Right kidney (tissue), 1 donor: ENCODE data around the gene PTK7.

ENCODE experiments used
- DNase-seq: peaks from one replicate; pipeline ENCODE4 v3.0.0-alpha.2; 2016

The PTK7 gene

DNA sequence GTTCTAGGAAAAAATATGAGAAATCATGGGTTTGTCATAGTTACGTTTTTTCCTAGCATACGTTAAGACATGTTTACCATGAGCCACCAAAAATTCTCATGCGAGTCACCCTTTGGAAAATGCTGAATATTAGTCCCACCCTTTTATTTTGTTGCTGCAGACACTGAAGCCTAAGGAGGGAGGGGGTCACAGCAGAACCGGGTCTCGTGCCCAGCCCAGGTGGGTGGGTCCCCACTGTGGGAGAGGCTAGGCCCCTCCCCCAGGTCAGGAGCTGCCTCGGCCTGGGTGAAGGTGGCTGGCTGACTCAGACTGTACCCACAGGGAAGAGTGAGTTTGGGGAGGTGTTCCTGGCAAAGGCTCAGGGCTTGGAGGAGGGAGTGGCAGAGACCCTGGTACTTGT, 68.8 kb downstream of the PTK7 start:
- DNase-seq: no peak

DNA sequence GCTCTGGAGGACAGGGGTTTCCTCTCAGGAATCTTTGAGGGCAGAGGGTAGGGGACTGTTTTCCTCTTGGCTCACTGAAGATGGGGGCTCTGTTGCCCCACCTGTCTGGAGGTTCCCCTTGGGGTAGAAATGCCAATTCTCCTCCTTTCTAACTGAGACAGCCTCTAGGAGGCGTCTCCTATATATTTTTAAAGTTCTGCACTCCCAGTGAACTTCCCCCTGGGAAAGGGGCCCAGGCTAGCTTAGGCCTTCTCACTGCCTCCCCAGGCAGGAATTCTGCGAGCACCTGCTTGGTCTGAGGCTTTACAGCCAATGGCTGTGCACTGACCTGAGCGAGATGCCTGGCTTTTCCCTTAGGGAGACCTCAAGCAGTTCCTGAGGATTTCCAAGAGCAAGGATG, 70.1 kb downstream of the PTK7 start:
- DNase-seq: no peak

DNA sequence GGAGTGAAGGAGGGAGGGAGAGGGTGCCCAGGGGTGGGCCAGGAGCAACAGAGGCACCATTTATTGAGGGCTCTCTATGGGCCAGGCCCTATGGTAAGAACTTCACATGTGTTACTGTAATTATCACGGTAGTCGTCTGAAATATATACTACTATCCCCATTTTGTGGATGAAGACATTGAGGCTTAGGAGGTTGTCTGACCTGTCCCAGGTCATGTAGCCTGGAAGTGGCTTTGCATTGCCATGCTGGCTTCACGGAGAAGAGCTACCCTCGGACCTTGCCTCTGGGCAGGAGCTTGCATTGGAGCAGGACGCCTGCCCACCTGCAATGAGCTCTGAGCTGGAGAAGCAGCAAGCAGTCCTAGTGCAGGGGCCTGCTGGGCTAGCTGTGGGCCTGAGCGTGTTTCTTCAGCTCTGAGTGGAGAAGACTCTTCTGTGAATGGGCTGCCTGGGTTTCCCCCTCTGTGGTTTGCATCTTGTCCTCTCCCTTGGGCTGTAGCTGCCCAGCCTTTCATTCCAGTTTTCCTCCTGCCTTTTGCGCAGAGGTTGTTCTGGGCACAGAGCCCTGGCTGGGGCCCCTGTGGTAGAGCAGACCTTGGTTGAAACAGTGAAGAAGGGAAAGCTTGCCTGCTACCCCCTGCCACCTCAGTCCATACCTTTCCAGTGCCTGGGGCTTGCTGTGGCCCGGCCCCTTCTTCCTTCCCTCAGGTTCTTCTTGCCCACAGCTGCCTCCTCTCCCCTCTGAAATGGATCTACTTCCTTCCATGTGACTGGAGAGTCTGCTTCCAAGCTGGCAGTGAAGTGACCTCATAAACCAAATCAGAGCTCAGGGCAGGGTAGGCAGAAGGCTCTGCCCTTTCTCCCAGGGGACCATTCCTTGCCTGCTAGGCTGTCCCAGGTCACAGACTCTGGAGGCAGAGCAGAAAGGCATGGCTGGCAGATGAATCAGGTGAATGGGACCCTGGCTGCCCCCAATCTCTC, 70.9 kb downstream of the PTK7 start:
- DNase-seq: no peak

DNA sequence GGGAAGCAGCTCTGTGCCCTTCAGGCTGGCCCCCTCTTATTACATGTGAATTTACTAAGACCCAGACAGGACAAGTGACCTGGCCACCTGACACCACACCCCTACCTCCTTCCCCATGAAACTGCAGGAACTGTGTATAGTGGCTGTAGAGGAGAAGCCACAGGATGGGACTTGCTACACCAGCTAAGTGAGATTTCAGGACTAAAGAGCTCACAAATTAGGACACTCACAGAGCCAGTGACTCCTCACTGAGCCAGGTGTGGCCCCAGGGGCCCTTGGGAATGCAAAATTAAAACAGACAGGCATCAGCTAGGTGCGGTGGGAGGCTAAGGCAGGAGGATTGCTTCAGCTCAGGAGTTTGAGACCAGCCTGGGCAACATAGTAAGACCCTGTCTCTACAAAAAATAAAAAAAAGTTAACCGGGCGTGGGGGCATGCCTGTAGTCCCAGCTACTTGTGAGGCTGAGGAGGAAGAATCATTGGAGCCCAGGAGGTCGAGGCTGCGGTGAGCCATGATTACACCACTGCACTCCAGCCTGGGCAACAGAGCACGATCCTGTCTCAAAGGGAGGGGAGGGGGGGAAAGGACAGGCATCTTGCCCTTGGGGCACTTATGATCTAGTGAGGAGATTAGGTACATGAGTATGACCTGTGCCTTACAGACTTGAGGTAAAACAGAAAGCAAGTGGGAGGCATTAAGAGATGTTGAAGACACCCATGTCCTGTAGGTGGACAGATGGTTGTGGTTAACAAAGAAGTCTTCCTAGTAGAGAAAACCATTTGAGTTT, 71.8 kb downstream of the PTK7 start:
- no peak for DNase-seq

DNA sequence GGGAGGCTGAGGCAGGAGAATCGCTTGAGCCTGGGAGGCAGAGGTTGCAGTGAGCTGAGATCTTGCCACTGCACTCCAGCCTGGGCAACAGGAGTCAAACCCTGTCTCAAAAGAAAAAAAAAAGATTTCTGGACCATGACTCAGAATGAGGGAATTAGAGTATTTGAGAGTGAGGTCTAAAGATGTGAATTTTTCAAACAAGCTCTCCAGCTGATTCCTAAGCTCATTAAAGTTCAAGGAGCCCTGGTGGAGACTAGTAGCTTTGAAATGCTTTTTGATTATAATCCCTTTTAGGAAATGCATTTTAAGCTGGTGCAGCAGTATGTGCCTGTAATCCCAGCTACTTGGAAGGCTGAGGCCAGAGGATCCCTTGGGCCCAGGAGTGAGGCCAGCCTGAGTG, 73.2 kb downstream of the PTK7 start:
- no peak for DNase-seq

DNA sequence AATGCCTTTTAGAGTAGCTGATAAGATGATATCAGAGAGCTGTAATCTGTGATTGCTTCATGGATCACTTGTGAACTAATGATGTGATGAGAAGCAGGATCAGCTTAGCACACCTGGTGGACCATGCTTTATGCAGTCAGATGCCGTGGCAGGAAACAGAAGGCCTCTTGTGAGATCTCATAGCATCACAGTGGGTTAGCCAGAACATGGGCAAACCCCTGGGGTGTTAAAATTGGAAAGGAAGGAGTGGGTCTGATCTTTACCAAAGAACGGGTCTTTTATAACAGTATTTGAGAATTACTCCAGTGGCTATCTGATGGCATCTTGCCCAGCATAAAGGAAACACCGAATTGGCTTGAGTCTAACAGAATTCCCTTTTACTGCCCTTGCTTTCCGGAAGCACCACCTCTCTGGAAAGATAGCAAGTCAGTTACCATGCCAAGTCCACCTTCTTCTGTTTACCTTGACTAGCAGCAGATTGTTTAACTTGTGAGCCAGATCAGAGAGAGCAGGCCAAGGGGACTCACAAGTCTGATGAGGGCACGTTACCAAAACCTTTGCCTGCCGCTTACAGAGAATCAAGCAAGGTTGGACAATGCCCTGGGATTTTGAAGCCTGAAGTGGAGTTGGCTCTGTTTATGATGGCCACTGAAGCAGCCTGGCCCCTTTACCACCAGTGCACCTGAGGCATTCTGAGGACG, 74.1 kb downstream of the PTK7 start:
- no peak for DNase-seq

DNA sequence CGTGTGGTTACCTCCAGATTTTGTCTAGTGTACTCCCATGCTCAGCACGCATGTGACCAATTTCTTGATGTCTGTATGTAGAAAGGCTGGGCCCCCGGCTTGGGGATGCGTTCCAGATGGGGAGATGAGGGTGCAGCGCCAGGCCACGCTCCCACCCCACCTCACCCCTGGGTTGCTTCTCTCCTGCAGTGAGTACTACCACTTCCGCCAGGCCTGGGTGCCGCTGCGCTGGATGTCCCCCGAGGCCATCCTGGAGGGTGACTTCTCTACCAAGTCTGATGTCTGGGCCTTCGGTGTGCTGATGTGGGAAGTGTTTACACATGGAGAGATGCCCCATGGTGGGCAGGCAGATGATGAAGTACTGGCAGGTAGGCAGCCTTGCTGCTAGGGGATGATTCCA, 83.5 kb downstream of the PTK7 start:
- no peak for DNase-seq

DNA sequence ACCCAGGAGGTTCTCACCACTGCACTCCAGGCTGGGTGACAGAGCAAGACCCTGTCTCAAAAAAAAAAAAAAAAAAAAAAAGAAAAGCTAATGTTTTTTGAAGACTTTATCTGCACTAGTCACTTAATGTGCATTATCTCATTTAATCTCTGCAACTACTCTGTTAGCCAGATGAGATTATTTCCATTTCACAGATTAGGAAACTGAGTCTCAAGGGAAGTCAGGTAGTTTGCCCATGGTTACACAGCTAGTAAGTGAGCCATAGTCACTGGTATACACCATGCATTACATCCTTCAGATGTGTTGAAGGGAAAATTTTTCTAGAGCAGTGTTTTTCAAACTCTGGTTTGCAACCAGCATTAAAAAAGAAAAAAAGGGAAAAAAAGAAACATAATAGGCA, 87.8 kb downstream of the PTK7 start:
- no peak for DNase-seq

DNA sequence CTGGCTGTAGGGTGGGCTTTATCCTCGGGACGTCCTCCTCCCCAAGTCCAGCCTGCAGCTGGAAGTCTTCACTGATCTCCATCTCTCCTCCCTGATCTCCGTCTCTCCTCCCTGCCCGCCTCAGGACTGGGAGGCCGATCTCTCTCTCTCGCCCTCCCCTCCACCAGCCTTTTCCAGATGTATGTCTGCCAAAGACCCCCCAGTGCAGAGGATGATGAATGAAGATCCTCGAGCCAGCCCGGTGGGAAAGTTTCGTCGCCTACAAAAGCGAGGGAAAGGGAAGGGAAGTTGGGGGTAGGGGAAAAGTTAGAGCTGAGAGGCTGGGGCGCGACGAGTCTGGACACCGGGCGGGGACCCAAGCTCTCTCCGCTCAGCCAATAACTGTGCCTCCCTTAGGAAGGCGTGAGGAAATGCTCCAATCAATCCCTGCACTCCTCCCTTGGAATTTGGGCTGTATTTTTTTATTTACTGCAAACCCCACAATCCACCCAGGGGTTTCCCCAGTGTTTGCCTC, 94.4 kb downstream of the PTK7 start:
- peak; percentile 95 for DNase-seq

DNA sequence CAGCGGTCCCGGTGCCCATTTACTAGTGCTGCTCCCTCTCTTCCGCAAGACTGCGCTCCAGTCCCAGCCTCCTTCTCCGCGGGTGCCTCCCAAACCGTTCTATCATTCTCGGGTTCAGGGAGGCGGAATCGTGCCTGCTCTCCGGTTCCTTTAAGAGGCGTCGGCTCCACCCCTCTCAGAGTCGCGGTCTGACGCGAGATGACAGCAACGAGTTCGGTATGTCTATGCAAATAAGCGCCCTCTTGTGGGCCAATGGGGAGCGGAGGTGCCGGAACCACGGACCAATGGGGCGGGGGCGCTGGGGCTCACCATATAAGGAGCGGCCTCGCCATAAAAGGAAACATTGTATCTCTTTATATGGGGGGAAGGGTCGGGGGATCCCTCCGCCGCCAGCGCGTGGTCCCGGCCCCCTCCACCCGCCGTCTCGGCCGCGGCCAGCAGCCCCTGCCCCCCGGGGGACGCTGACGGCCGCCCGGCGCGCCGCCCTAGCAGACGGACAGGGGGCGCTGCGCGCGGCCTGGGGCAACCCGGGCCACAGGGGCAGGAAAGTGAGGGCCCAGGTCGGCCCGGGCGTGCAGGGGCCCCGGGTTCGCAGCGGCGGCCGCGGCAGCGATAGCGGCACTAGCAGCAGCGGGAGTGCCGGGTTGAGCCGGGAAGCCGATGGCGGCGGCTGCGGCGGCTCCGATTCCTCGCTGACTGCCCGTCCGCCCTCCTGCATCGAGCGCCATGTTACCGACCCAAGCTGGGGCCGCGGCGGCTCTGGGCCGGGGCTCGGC, 95.0 kb downstream of the PTK7 start, which contains the start of gene SRF:
SRF (plus strand) TSS at position 339 of the 776 bp plus-strand sequence; CDS start at position 727, 388 bp downstream.
- DNase-seq: peak; percentile 84

DNA sequence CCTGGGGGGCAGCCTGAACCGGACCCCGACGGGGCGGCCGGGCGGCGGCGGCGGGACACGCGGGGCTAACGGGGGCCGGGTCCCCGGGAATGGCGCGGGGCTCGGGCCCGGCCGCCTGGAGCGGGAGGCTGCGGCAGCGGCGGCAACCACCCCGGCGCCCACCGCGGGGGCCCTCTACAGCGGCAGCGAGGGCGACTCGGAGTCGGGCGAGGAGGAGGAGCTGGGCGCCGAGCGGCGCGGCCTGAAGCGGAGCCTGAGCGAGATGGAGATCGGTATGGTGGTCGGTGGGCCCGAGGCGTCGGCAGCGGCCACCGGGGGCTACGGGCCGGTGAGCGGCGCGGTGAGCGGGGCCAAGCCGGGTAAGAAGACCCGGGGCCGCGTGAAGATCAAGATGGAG, 95.6 kb downstream of the PTK7 start:
- DNase-seq: peak; percentile 82

DNA sequence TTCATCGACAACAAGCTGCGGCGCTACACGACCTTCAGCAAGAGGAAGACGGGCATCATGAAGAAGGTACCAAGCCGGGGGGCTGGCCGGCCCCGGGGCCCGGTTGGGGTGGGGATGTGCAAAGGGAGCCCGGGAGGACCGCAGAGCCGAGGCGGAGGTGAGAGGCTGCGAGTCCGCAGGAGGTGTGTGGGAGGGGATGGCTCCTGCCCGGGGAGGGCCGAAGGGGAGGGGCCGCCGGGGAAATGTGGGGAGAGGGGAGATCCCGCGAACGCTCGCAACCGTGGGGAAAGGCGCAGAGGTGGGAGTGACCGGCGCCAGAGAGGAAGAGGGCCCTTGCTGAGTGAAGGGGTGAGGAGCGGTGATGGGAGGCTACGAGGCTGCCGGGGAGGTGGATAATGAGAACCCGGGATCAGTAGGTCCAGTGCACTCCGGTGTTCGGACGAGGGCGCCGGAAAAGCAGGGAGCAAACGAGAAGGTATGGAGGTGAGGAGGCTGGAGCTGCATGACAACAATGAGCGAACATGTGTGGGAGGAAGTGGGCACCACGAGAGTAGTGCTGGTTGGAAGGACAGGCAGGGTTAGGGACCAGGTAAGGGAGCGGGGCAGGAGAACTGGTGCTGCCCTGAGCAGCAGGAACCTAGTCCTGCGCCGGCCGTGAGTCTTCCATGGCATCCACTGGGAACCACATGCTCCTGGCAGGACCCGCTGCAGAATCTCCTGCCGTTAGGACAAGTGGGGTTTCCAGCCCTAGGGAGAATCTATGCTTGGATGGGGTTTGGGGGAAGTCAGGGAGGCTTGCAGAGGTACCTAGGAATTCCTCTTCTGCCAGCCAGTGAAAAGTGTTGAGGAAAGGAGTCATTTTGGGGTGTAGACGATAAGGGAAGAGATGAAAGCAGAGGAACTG, 96.2 kb downstream of the PTK7 start:
- peak; percentile 73 for DNase-seq

DNA sequence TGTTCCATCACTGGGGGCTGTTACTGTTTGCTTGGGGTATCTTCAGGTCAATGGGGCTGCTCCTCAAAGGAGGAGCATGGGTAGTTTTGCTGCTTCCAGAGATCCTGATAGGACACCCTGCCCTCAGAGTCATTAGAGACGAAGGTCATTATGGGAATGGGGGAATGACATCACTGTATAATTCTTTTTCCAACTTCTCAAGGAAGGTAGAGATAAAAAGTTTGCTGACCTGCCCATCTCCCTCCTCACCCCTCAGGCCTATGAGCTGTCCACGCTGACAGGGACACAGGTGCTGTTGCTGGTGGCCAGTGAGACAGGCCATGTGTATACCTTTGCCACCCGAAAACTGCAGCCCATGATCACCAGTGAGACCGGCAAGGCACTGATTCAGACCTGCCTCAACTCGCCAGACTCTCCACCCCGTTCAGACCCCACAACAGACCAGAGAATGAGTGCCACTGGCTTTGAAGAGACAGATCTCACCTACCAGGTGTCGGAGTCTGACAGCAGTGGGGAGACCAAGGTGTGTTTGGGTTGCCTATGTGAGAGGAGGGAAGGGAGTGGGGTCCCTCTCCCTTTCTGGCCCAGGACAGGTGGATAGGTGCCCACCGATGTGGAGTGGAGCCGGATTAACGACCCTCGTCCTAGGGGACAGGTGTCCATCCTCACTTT, 97.6 kb downstream of the PTK7 start:
- no peak for DNase-seq

DNA sequence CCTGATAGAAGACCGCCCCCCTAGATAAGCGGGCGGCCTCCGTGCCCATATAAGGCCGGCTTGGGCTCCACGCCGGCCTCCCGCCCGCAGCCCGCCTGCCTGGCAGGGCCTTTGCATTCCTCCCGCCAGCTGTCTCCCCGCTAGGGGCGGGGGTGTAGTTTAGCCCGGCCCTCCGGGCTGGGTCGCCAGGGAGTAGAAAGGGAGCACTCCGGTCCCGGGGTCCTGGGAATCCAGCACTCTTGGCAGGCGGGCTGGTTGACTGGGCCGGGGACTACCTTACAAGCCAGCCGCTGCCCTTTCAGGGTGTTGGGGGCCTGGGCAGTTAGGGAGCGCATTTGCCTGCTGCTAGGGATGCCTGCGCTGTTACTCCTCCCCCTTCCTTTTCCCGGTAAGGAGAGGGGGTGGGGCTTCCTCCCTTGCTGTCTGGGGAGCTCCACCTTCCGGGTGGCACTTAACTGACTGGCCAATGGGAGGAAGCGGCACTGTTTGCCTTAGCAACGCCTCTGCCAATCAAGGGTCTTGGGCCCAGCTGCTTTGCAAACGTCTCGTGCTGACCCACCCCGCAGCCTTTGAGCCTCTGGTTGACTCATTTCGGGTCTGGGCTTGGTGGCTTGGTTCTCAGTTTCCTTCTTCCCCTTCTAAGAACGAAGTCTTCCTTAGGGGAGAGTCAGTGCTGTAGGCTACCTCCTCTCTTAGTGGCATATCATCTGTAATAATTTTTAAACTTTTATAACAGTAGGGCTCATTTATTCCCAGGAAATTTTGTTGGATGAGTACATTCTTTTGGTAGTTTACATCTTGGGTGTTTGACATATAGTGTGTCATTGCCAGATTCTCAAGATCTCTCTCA, 98.4 kb downstream of the PTK7 start:
- DNase-seq: peak; percentile 98

DNA sequence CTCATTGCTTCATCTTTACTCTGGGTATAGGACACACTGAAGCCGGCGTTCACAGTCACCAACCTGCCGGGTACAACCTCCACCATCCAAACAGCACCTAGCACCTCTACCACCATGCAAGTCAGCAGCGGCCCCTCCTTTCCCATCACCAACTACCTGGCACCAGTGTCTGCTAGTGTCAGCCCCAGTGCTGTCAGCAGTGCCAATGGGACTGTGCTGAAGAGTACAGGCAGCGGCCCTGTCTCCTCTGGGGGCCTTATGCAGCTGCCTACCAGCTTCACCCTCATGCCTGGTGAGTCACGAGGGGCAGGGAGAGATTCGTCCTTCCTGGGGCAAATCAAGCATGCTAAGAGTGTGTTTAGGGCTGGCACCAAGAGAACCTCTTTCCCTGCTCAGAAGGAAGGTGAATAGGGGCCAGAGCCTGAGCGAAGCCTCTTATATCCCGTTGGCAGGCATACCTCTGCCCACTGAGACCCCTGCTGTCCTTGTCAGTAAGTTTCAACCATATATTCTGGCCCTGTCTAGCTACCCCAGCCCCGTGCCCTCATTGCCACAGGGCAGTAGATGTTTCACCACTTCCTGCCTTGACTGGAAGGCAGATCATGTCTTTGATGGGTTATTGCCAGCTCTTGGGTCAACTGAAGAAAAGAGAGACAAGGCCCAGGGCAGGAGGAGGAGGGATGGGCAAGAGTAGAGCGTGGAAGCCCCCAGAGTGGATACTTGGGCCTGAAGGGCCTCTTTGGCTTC, 99.7 kb downstream of the PTK7 start:
- DNase-seq: no peak

DNA sequence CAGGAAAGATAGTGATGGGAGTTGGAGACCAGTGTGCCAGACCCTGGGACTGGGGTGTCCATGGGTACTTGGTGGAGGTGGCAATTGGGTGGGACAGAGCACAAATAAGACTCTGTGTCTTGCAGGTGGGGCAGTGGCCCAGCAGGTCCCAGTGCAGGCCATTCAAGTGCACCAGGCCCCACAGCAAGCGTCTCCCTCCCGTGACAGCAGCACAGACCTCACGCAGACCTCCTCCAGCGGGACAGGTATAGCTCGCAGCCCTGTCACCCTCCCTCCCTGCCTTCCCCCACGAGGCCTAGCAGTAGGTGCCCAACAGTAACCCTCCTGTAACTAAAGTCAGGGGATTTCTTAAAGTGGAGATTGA, 100.3 kb downstream of the PTK7 start:
- no peak for DNase-seq

DNA sequence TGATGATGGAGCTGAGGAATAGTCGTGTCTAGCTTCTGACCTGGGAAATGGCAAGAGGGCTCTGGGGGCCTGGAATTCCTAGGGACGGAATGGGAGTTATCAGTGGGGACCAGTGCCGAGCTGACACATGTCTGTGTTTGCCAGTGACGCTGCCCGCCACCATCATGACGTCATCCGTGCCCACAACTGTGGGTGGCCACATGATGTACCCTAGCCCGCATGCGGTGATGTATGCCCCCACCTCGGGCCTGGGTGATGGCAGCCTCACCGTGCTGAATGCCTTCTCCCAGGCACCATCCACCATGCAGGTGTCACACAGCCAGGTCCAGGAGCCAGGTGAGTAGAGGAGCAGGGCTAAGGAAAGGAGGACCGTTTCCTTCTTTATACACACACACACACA, 102.0 kb downstream of the PTK7 start:
- DNase-seq: no peak
